Lung (tissue), 12 donors: Measurements from ENCODE around the gene AXIN1. TPM values are rescaled to one million over a fixed set of nuclear protein-coding genes. Genes with fewer than 3 reads are reported as not detected.

Experiments used
- ATAC-seq: fragments of 200-7000 bp; cut with Tn5 transposase; one replicate; pipeline ENCODE4 v1.9.1; 2020; ENCODE audit warnings: moderate number of reproducible peaks; ENCODE audit not compliant: insufficient read depth, low FRiP score
- DNase-seq, 3 donors: peaks; one replicate each; pipeline ENCODE4 v3.0.0-alpha.2; 2013 to 2017
- H3K27ac ChIP-seq, 2 donors: one replicate each; pipeline ENCODE4 v1.5.1; 2013; ENCODE audit warnings: mild to moderate bottlenecking in 2 of 2, moderate library complexity in 2 of 2, control low read depth in 1 of 2, inconsistent platforms in 1 of 2, low read depth in 1 of 2, low read length in 1 of 2
- H3K27me3 ChIP-seq, 3 donors: one replicate each; pipeline ENCODE4 v1.5.1; 2013; ENCODE audit warnings: low read length in 2 of 3; ENCODE audit not compliant: control insufficient read depth in 3 of 3, insufficient read depth in 3 of 3
- H3K36me3 ChIP-seq, 4 donors: one replicate each; pipeline ENCODE4 v1.5.1; 2013; ENCODE audit warnings: low read length in 4 of 4, mild to moderate bottlenecking in 1 of 4, moderate library complexity in 1 of 4; ENCODE audit not compliant: control insufficient read depth in 4 of 4, insufficient read depth in 4 of 4
- H3K4me1 ChIP-seq, 5 donors: one replicate each; pipeline ENCODE4 v1.5.1; 2013; ENCODE audit warnings: low read length in 5 of 5, mild to moderate bottlenecking in 2 of 5, moderate library complexity in 1 of 5; ENCODE audit not compliant: control insufficient read depth in 5 of 5, insufficient read depth in 5 of 5
- H3K4me3 ChIP-seq: one replicate; pipeline ENCODE4 v1.5.1; 2013; ENCODE audit warnings: mild to moderate bottlenecking, control low read depth, moderate library complexity
- H3K9ac ChIP-seq, 2 donors: one replicate each; pipeline ENCODE4 v1.5.1; 2013; ENCODE audit warnings: low read length in 2 of 2, control low read depth in 1 of 2; ENCODE audit not compliant: insufficient read depth in 1 of 2
- H3K9me3 ChIP-seq, 4 donors: one replicate each; pipeline ENCODE4 v1.5.1; 2013; ENCODE audit warnings: low read length in 3 of 4, mild to moderate bottlenecking in 1 of 4, moderate library complexity in 1 of 4; ENCODE audit not compliant: control insufficient read depth in 4 of 4, insufficient read depth in 3 of 4
- WGBS, 2 donors: extraction: QIAGEN DNeasy Blood & Tissue Kit; methylation state at CpG; one replicate each; pipeline ENCODE4 v1.1.7; 2013; 5-methylcytosine and 5-hydroxymethylcytosine counted together
- polyA plus RNA-seq, 2 donors: library from polyadenylated mRNA; stranded (reverse); fragments of 200-250 nt; gene quantifications; one replicate each; pipeline ENCODE4 v1.2.1, GENCODE V29; 2013
- total RNA-seq, 2 donors: library from RNA; depleted of rRNA in 1 of 2; stranded (reverse); fragments of >200 nt in 1 of 2; gene quantifications; one replicate each; pipeline ENCODE4 v1.2.1, GENCODE V29; 2014 to 2021
- TF ChIP-seq, protein P1 (sequence below): IDR thresholded peaks from 2 replicates; pipeline ENCODE4 v1.5.1; 2012; ENCODE audit warnings: mild to moderate bottlenecking; ENCODE audit errors: control extremely low read depth, extremely low read depth
- donor health status: control.
- donor health status: control.
- donor health status: Bipolar disorder and iron deficiency.
- donor health status: healthy.
- donor health status: DM: yes; HTN: yes; CAD: no.

AXIN1 gene
- total and polyA plus RNA-seq, 4 donors = 16.9 to 25.9 (median 19.4) TPM

DNA sequence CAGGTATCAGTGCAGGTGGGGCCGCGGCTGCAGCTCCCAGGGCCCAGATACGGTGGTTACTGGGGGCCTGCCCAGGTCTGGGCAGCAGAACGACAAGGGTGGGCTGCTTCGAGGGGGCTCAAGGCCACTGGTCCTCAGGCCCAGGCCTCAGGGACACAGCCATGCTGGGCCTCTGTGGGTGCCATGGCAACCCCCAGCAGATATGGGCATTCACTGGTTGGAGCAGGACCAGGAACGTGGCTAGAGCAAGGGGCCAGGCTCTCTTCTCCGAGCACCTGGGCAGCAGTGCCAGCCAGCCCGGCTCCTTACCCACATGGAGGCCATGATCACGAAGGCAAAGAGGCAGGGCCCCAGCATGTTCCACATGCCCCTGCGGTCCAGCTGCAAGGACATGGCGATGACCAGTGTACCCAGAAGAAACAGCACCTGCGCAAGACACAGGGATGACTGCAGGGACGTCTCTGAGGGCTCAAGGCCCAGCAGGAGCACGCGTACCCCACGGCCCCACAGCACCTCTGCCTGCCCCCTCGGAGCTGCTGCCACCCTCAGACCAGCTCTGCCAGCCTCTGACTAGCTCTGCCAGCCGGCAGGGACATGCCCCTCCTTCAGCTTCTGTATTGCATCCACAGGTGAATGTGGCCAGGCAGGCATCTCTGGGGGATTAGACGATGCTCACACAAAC is 19.9 kb upstream of the AXIN1 start:
- no peak overlapping the region for H3K4me3 ChIP-seq
- TF ChIP-seq, protein P1, sequence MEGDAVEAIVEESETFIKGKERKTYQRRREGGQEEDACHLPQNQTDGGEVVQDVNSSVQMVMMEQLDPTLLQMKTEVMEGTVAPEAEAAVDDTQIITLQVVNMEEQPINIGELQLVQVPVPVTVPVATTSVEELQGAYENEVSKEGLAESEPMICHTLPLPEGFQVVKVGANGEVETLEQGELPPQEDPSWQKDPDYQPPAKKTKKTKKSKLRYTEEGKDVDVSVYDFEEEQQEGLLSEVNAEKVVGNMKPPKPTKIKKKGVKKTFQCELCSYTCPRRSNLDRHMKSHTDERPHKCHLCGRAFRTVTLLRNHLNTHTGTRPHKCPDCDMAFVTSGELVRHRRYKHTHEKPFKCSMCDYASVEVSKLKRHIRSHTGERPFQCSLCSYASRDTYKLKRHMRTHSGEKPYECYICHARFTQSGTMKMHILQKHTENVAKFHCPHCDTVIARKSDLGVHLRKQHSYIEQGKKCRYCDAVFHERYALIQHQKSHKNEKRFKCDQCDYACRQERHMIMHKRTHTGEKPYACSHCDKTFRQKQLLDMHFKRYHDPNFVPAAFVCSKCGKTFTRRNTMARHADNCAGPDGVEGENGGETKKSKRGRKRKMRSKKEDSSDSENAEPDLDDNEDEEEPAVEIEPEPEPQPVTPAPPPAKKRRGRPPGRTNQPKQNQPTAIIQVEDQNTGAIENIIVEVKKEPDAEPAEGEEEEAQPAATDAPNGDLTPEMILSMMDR = no peak
- peaks cover 4 to 72% (median 11%) of the 10 kb centered on the region in 4 donors for H3K36me3 ChIP-seq
- peaks cover 0 to 14% (median 4%) of the 10 kb centered on the region in 5 donors for H3K4me1 ChIP-seq
- H3K27me3 ChIP-seq = no peaks in the 10 kb centered on the region
- 92% methylated on average over 19 of the region's 19 CpGs for WGBS, 2 donors
- H3K9me3 ChIP-seq = no peaks in the 10 kb centered on the region
- ATAC-seq (no peak), DNase-seq (no peak)
- no peak overlapping the region for H3K9ac ChIP-seq
- no peak overlapping the region for H3K27ac ChIP-seq

DNA sequence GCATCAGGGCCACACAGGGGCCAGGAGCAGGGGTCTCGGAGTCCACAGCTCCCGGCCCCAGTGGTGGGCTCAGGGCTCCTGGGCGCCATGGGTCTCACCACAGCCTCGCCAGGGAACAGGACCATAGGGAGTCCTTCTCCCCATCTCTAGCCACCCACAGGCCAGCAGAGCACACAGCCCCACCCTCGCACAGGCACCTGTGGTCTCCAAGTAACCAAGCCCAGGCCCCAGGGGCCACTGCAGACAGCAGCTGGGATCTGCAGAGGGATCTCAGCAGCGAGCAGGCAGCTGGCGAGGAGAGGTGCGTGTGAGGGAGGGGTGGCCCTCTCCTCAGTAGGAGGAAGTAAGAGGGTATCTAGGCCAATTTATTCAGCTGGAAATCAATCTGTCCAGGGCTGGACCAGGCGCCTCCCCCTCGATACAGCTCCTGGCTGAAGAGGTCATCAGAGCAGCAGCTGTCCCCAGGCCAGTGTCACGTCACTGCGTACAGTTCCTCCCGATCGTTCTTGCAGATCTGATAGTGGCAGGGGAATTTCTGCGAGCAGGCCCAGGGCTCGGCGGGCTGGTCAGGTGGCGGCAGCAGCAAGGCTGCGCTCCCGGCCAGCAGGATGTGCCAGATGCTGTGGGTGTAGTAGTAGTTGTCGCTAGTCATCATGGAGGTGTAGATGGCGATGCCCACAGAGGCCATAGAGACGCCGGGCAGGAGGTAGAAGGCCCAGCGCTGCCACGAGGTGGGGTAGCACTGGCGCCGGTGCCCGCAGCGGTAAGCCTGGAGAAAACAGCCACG is 19.2 kb upstream of the AXIN1 start:
- ATAC-seq (no peak), DNase-seq (no peak)
- Histone ChIP-seq H3K27ac (no peak overlapping the region), H3K9ac (no peak overlapping the region), H3K36me3 (peaks cover 6 to 71% (median 16%) of the 10 kb centered on the region in 4 donors), H3K4me1 (peaks cover 0 to 14% (median 4%) of the 10 kb centered on the region in 5 donors), H3K4me3 (no peak overlapping the region), H3K27me3 (no peaks in the 10 kb centered on the region), H3K9me3 (no peaks in the 10 kb centered on the region)
- TF ChIP-seq, protein P1 = no peak
- WGBS, 2 donors = 90 to 92% methylated on average over 30 to 31 of the region's 31 CpGs

DNA sequence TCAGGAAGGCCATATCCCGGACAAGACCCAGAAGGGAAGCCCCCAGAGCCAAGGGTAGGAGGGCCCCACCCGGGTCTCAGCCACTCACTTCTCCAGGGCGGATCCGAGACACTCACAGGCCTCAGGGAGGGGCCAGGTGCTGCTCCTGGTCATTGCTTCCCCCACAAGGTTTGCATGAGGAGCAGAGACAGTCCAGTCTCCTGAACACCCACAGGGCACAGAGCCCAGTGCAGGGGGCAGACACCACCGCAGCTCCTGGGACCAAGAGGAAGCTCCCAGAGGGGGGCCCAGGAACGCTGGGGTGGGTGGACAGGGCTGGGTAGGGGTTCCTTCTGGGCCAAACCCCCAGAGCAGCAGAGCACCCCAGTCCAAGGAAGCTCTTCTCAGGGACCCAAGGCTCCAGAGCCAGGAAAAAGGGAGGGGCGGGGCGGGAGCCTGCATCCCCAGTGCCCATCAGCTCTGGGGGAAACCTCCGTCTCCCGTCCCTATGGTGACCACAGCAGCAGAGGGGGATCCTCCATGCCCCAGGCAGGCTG is 18.5 kb upstream of the AXIN1 start:
- Histone ChIP-seq H3K27me3 (no peaks in the 10 kb centered on the region), H3K36me3 (peaks cover 8 to 68% (median 16%) of the 10 kb centered on the region in 4 donors), H3K9me3 (peaks cover 0 to 3% (median 0%) of the 10 kb centered on the region in 4 donors), H3K27ac (peak overlapping the region in 1 of 2 donors; percentile 18), H3K4me3 (no peak overlapping the region), H3K9ac (no peak overlapping the region), H3K4me1 (peaks cover 0 to 14% (median 4%) of the 10 kb centered on the region in 5 donors)
- TF ChIP-seq, protein P1 = no peak
- no peak for DNase-seq
- ATAC-seq = no peak
- 45 to 59% methylated on average over 10 of the region's 10 CpGs for WGBS, 2 donors
